Activated CD8-positive, alpha-beta memory T cell treated with anti-CD3 and anti-CD28 coated beads, Interleukin-2, amount 50 U/mL, for 4 hours (primary cell): ENCODE data around the gene PTPRN2.

Experiments used
- DNase-seq: peaks from one replicate; pipeline ENCODE4 v3.0.0-alpha.2; 2020

PTPRN2 gene

GRCh38 chr7:158141806-158142518 is 445.7 kb downstream of the PTPRN2 start:
- no peak for DNase-seq

GRCh38 chr7:158141221-158141582 is 446.4 kb downstream of the PTPRN2 start:
- DNase-seq: no peak

GRCh38 chr7:158140538-158141220 is 446.9 kb downstream of the PTPRN2 start:
- DNase-seq: no peak

GRCh38 chr7:158139499-158139898 is 448.1 kb downstream of the PTPRN2 start:
- no peak for DNase-seq

GRCh38 chr7:158138329-158138597 is 449.4 kb downstream of the PTPRN2 start:
- DNase-seq: no peak

- DNase-seq: no peak
Measured at GRCh38 chr7:158137516-158138328, 449.9 kb downstream of the PTPRN2 start.

- DNase-seq: no peak
Measured at GRCh38 chr7:158135931-158136330, 451.7 kb downstream of the PTPRN2 start.

- no peak for DNase-seq
Measured at GRCh38 chr7:158134824-158135223, 452.8 kb downstream of the PTPRN2 start.

- no peak for DNase-seq
Measured at GRCh38 chr7:158133515-158134271, 453.9 kb downstream of the PTPRN2 start.

GRCh38 chr7:158133057-158133456 is 454.6 kb downstream of the PTPRN2 start:
- DNase-seq: no peak

- DNase-seq: no peak
Measured at GRCh38 chr7:158130023-158130409, 457.6 kb downstream of the PTPRN2 start.

- DNase-seq: no peak
Measured at GRCh38 chr7:158129037-158130022, 458.3 kb downstream of the PTPRN2 start.

- DNase-seq: no peak
Measured at GRCh38 chr7:158128572-158128971, 459.1 kb downstream of the PTPRN2 start.

GRCh38 chr7:158127241-158127640 is 460.4 kb downstream of the PTPRN2 start:
- no peak for DNase-seq

- DNase-seq: no peak
Measured at GRCh38 chr7:158126661-158127060, 461.0 kb downstream of the PTPRN2 start.

GRCh38 chr7:158125721-158126120 is 461.9 kb downstream of the PTPRN2 start:
- DNase-seq: no peak

GRCh38 chr7:158125091-158125490 is 462.5 kb downstream of the PTPRN2 start:
- DNase-seq: no peak

- DNase-seq: no peak
Measured at GRCh38 chr7:158124671-158125079, 462.9 kb downstream of the PTPRN2 start.

- DNase-seq: no peak
Measured at GRCh38 chr7:158123753-158124152, 463.9 kb downstream of the PTPRN2 start.

GRCh38 chr7:158123214-158123613 is 464.4 kb downstream of the PTPRN2 start:
- no peak for DNase-seq

- no peak for DNase-seq
Measured at GRCh38 chr7:158121441-158122045, 466.1 kb downstream of the PTPRN2 start.

- no peak for DNase-seq
Measured at GRCh38 chr7:158120716-158121115, 466.9 kb downstream of the PTPRN2 start.
